H9 (cell line): ENCODE results near the gene RBPJ. TPM values are rescaled to one million over a fixed set of nuclear protein-coding genes. Genes with fewer than 3 reads are reported as not detected.

Experiments
- DNase-seq: peaks from one replicate; pipeline ENCODE4 v3.0.0-alpha.2; 2017
- H2AFZ ChIP-seq: one replicate; pipeline ENCODE4 v1.6.1; 2013; ENCODE audit warnings: mild to moderate bottlenecking, low read length, control low read depth, moderate library complexity
- H2AK5ac ChIP-seq: 2 replicates; pipeline ENCODE4 v1.6.1; 2013; ENCODE audit warnings: low read length, control low read depth, mixed read lengths; ENCODE audit not compliant: insufficient read length
- H2BK120ac ChIP-seq: one replicate; pipeline ENCODE4 v1.6.1; 2013; ENCODE audit warnings: low read depth, mild to moderate bottlenecking, low read length, control low read depth, inconsistent platforms; ENCODE audit not compliant: poor library complexity, severe bottlenecking
- H2BK12ac ChIP-seq: 2 replicates; pipeline ENCODE4 v1.6.1; 2013; ENCODE audit warnings: low read length, control low read depth, mixed read lengths, low read depth; ENCODE audit not compliant: insufficient read length
- H2BK15ac ChIP-seq: 2 replicates; pipeline ENCODE4 v1.6.1; 2013; ENCODE audit warnings: low read depth, low read length, control low read depth
- H2BK20ac ChIP-seq: one replicate; pipeline ENCODE4 v1.6.1; 2013; ENCODE audit warnings: low read depth, mild to moderate bottlenecking, low read length, control low read depth, inconsistent platforms; ENCODE audit not compliant: poor library complexity, severe bottlenecking
- H2BK5ac ChIP-seq: 2 replicates; pipeline ENCODE4 v1.6.1; 2013; ENCODE audit warnings: low read length, control low read depth, mixed read lengths; ENCODE audit not compliant: insufficient read length
- H3K14ac ChIP-seq: 2 replicates; pipeline ENCODE4 v1.6.1; 2013; ENCODE audit warnings: low read length, control low read depth; ENCODE audit not compliant: insufficient read depth
- H3K18ac ChIP-seq: 2 replicates; pipeline ENCODE4 v1.6.1; 2013; ENCODE audit warnings: low read depth, mild to moderate bottlenecking, mixed read lengths, low read length, control low read depth; ENCODE audit not compliant: insufficient read length
- H3K23ac ChIP-seq: 2 replicates; pipeline ENCODE4 v1.6.1; 2013; ENCODE audit warnings: low read length, control low read depth, mixed read lengths, low read depth; ENCODE audit not compliant: insufficient read length
- H3K23me2 ChIP-seq: 2 replicates; pipeline ENCODE4 v1.6.1; 2013; ENCODE audit warnings: low read depth, mild to moderate bottlenecking, mixed read lengths, low read length, control low read depth; ENCODE audit not compliant: insufficient read length, poor library complexity, severe bottlenecking
- H3K27ac ChIP-seq: 2 replicates; pipeline ENCODE4 v1.5.1; 2013; ENCODE audit warnings: low read length, control low read depth, mixed read lengths, low read depth; ENCODE audit not compliant: insufficient read length
- H3K27me3 ChIP-seq: 2 replicates; pipeline ENCODE4 v1.6.1; 2013; ENCODE audit warnings: low read length, control low read depth, inconsistent platforms; ENCODE audit not compliant: insufficient read depth
- H3K4ac ChIP-seq: 2 replicates; pipeline ENCODE4 v1.6.1; 2013; ENCODE audit warnings: low read depth, mild to moderate bottlenecking, control low read depth, inconsistent platforms, low read length, moderate library complexity
- H3K4me1 ChIP-seq: 2 replicates; pipeline ENCODE4 v1.6.1; 2013; ENCODE audit warnings: low read length, control low read depth, inconsistent platforms; ENCODE audit not compliant: insufficient read depth
- H3K4me2 ChIP-seq: 2 replicates; pipeline ENCODE4 v1.6.1; 2013; ENCODE audit warnings: low read length, control low read depth, mixed read lengths; ENCODE audit not compliant: insufficient read length, insufficient read depth
- H3K56ac ChIP-seq: 2 replicates; pipeline ENCODE4 v1.6.1; 2013; ENCODE audit warnings: low read depth, mild to moderate bottlenecking, mixed read lengths, low read length, control low read depth; ENCODE audit not compliant: insufficient read length
- H3K79me1 ChIP-seq: 2 replicates; pipeline ENCODE4 v1.6.1; 2013; ENCODE audit warnings: low read depth, mild to moderate bottlenecking, moderate library complexity, low read length, control low read depth, inconsistent platforms; ENCODE audit not compliant: insufficient read depth, poor library complexity, severe bottlenecking
- H3K79me2 ChIP-seq: 2 replicates; pipeline ENCODE4 v1.6.1; 2013; ENCODE audit warnings: low read length, control low read depth, inconsistent platforms; ENCODE audit not compliant: insufficient read depth
- H3K9ac ChIP-seq: 2 replicates; pipeline ENCODE4 v1.6.1; 2013; ENCODE audit warnings: low read length, control low read depth, mixed read lengths; ENCODE audit not compliant: insufficient read length; ENCODE audit errors: extremely low read depth
- H3K9me3 ChIP-seq: one replicate; pipeline ENCODE4 v1.6.1; 2013; ENCODE audit warnings: low read depth, low read length, inconsistent platforms; ENCODE audit not compliant: control insufficient read depth
- H3T11ph ChIP-seq: one replicate; pipeline ENCODE4 v1.6.1; 2013; ENCODE audit warnings: mild to moderate bottlenecking, low read length, control low read depth, inconsistent platforms
- H4K20me1 ChIP-seq: one replicate; pipeline ENCODE4 v1.6.1; 2013; ENCODE audit not compliant: control insufficient read depth, insufficient read length, insufficient read depth
- H4K5ac ChIP-seq: 2 replicates; pipeline ENCODE4 v1.6.1; 2013; ENCODE audit warnings: low read depth, mild to moderate bottlenecking, mixed read lengths, low read length, control low read depth; ENCODE audit not compliant: insufficient read length
- H4K8ac ChIP-seq: replicated peaks from 2 replicates; pipeline ENCODE4 v1.6.1; 2013; ENCODE audit warnings: low read length, control low read depth, mixed read lengths, low read depth; ENCODE audit not compliant: insufficient read length
- H4K91ac ChIP-seq: 2 replicates; pipeline ENCODE4 v1.6.1; 2013; ENCODE audit warnings: low read depth, mild to moderate bottlenecking, moderate library complexity, mixed read lengths, low read length, control low read depth; ENCODE audit not compliant: insufficient read length
- H3K27ac Mint-ChIP-seq, 3 experiments: 2 replicates in 2 of 3; 3 replicates in 1 of 3; pipeline ENCODE4 v1.8.0; 2020 to 2021; ENCODE audit warnings: mixed read lengths in 3 of 3, mild to moderate bottlenecking in 1 of 3, moderate library complexity in 1 of 3
- H3K27me3 Mint-ChIP-seq: 2 replicates; pipeline ENCODE4 v1.8.0; 2021; ENCODE audit warnings: low read depth, mild to moderate bottlenecking, moderate library complexity, mixed read lengths
- H3K36me3 Mint-ChIP-seq, 3 experiments: 2 replicates in 2 of 3; 3 replicates in 1 of 3; pipeline ENCODE4 v1.8.0; 2020 to 2021; ENCODE audit warnings: low read depth in 3 of 3, mixed read lengths in 3 of 3; ENCODE audit not compliant: insufficient read depth in 1 of 3
- H3K4me1 Mint-ChIP-seq, 2 experiments: 2 replicates each; pipeline ENCODE4 v1.8.0; 2020; ENCODE audit warnings: mixed read lengths in 2 of 2
- H3K4me3 Mint-ChIP-seq, 2 experiments: 2 replicates in 1 of 2; 3 replicates in 1 of 2; pipeline ENCODE4 v1.8.0; 2020 to 2021; ENCODE audit warnings: mild to moderate bottlenecking in 2 of 2, mixed read lengths in 2 of 2, moderate library complexity in 1 of 2
- H3K9me3 Mint-ChIP-seq, 2 experiments: 2 replicates in 1 of 2; 3 replicates in 1 of 2; pipeline ENCODE4 v1.8.0; 2020; ENCODE audit warnings: mild to moderate bottlenecking in 2 of 2, mixed read lengths in 2 of 2, moderate library complexity in 1 of 2
- WGBS: extraction: QIAGEN DNeasy Blood & Tissue Kit; methylation state at CpG from one replicate; pipeline ENCODE4 v1.1.7; 2013; ENCODE audit warnings: missing lambda C conversion rate, low lambda C conversion rate, mixed read lengths; ENCODE audit not compliant: insufficient read length; ENCODE audit errors: extremely low coverage; 5-methylcytosine and 5-hydroxymethylcytosine counted together
- total RNA-seq: library from RNA; stranded (reverse); gene quantifications from 2 replicates; pipeline ENCODE4 v1.2.1, GENCODE V29; 2021
- TF ChIP-seq, protein P1 (sequence below): fragments of 200-600 bp; sonication (generic); conservative IDR thresholded peaks from 3 replicates; pipeline ENCODE4 v1.8.0; 2021; ENCODE audit warnings: antibody characterized with exemption, mild to moderate bottlenecking

The RBPJ gene
- total RNA-seq, 1 experiment from 2014 or later: 166 TPM

DNA sequence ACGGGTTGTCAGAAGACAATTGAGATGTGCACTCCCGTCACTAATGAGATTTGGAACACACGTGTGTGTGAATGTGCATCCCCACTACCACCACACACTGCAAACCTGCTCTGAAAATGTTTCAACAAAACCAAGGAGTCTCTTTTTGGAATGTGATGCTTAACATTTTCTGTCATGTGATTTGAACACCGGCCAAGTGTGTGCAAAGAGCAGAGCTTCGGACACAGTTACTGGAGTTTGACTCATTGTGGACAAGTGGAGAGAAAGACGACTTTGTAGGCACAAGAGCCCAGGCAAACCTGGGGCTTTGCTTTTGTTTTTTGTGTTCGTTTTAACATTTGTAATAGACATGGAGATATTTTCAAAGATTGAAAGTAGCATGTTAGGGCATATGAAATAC lies 120.3 kb downstream of the RBPJ start:
- Histone ChIP-seq H2BK20ac (no peak overlapping the region), H2AFZ (no peak overlapping the region), H3K4ac (no peak overlapping the region), H4K8ac (no peak overlapping the region), H3K14ac (no peak overlapping the region), H2AK5ac (no peak overlapping the region), H4K20me1 (no peaks in the 10 kb centered on the region), H2BK15ac (no peak overlapping the region), H4K91ac (no peak overlapping the region), H3K56ac (no peak overlapping the region), H4K5ac (no peak overlapping the region), H3K4me2 (no peak overlapping the region), H3K23ac (no peak overlapping the region), H2BK12ac (no peak overlapping the region), H3K79me2 (no peaks in the 10 kb centered on the region), H3K18ac (no peak overlapping the region), H3K9ac (no peak overlapping the region), H3K79me1 (no peaks in the 10 kb centered on the region), H3K27ac (no peak overlapping the region), H3K23me2 (no peaks in the 10 kb centered on the region), H3K4me1 (no peaks in the 10 kb centered on the region), H3K27me3 (no peaks in the 10 kb centered on the region), H3T11ph (no peak overlapping the region), H3K9me3 (peaks cover 5% of the 10 kb centered on the region), H2BK120ac (no peak overlapping the region), H2BK5ac (no peak overlapping the region)
- no CpG with 5 or more reads among the region's 7 CpGs for WGBS
- TF ChIP-seq, protein P1, sequence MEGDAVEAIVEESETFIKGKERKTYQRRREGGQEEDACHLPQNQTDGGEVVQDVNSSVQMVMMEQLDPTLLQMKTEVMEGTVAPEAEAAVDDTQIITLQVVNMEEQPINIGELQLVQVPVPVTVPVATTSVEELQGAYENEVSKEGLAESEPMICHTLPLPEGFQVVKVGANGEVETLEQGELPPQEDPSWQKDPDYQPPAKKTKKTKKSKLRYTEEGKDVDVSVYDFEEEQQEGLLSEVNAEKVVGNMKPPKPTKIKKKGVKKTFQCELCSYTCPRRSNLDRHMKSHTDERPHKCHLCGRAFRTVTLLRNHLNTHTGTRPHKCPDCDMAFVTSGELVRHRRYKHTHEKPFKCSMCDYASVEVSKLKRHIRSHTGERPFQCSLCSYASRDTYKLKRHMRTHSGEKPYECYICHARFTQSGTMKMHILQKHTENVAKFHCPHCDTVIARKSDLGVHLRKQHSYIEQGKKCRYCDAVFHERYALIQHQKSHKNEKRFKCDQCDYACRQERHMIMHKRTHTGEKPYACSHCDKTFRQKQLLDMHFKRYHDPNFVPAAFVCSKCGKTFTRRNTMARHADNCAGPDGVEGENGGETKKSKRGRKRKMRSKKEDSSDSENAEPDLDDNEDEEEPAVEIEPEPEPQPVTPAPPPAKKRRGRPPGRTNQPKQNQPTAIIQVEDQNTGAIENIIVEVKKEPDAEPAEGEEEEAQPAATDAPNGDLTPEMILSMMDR: no peak
- H3K9me3 Mint-ChIP-seq: peaks cover 8 to 25% of the 10 kb centered on the region in 2 experiments
- peaks cover 17 to 74% (median 46%) of the 10 kb centered on the region in 3 experiments; a peak in 6 of 7 replicates for H3K36me3 Mint-ChIP-seq
- no peak for DNase-seq
- H3K4me1 Mint-ChIP-seq: no peaks in the 10 kb centered on the region
- H3K27me3 Mint-ChIP-seq: no peaks in the 10 kb centered on the region; the same call in 1 of the 2 replicates
- no peak overlapping the region for H3K27ac Mint-ChIP-seq
- no peak overlapping the region for H3K4me3 Mint-ChIP-seq
